H1 (cell line): ENCODE data around the gene NOTCH2NLA. TPM values are rescaled to one million over a fixed set of nuclear protein-coding genes. Genes with fewer than 3 reads are reported as not detected.
"Not testable (repeated sequence)": the region's sequence is repeated elsewhere in the genome, so short reads cannot be mapped to it uniquely, and the experiment has no call there.

Experiments
- CTCF ChIA-PET: fragments of 300-600 bp; sonication (Branson Sonifier 250); formaldehyde crosslinking; loops from one replicate; lab custom pipeline; 2021; ENCODE audit not compliant: partially characterized antibody; lab: Charles Lee
- POLR2A ChIA-PET: fragments of 300-600 bp; sonication (Branson Sonifier 250); formaldehyde crosslinking; loops from one replicate; lab custom pipeline; 2021; ENCODE audit warnings: inconsistent platforms; ENCODE audit not compliant: partially characterized antibody; lab: Charles Lee
- DNase-seq, 2 experiments: peaks; one replicate each; pipeline versions ENCODE4 v3.0.0 to v3.0.0-alpha.2; 2010 to 2022; ENCODE audit warnings: low spot score in 2 of 2, low read depth in 1 of 2, mixed read lengths in 1 of 2
- FAIRE-seq: peaks from 2 replicates; lab custom pipeline; 2011; peaks lifted over from hg19 to GRCh38; lab: Jason Lieb, UNC
- H2AFZ ChIP-seq: 2 replicates; pipeline ENCODE4 v1.8.1; 2012; ENCODE audit warnings: low read length, inconsistent platforms
- H2AK5ac ChIP-seq: 2 replicates; pipeline ENCODE4 v1.6.1; 2013; ENCODE audit warnings: low read depth, low read length
- H2BK120ac ChIP-seq: replicated peaks from 2 replicates; pipeline ENCODE3; 2013; ENCODE audit warnings: low read depth, low read length, inconsistent platforms
- H2BK12ac ChIP-seq: 2 replicates; pipeline ENCODE4 v1.6.1; 2013; ENCODE audit warnings: low read depth, low read length
- H2BK15ac ChIP-seq: 2 replicates; pipeline ENCODE4 v1.6.1; 2013; ENCODE audit warnings: low read length
- H2BK20ac ChIP-seq: 2 replicates; pipeline ENCODE4 v1.6.1; 2013; ENCODE audit warnings: low read length
- H2BK5ac ChIP-seq: 2 replicates; pipeline ENCODE4 v1.6.1; 2013; ENCODE audit warnings: low read depth, low read length
- H3K14ac ChIP-seq: 2 replicates; pipeline ENCODE4 v1.6.1; 2013; ENCODE audit warnings: inconsistent platforms; ENCODE audit not compliant: insufficient read length
- H3K18ac ChIP-seq: 2 replicates; pipeline ENCODE4 v1.6.1; 2013; ENCODE audit warnings: low read length; ENCODE audit errors: extremely low read depth
- H3K23ac ChIP-seq: 2 replicates; pipeline ENCODE4 v1.6.1; 2013; ENCODE audit warnings: inconsistent platforms; ENCODE audit not compliant: insufficient read length
- H3K23me2 ChIP-seq: 2 replicates; pipeline ENCODE4 v1.6.1; 2013; ENCODE audit warnings: low read depth, low read length
- H3K27ac ChIP-seq: 2 replicates; pipeline ENCODE4 v1.6.1; 2011; ENCODE audit warnings: low read depth, low read length, inconsistent platforms
- H3K27me3 ChIP-seq, 4 experiments: replicated peaks in 1 of 4; 1 replicate in 1 of 4; 2 replicates in 3 of 4; pipeline versions ENCODE4 v1.6.1 to v1.8.1; 2011 to 2013; ENCODE audit warnings: low read length in 3 of 4, mild to moderate bottlenecking in 3 of 4, inconsistent platforms in 2 of 4, mixed read lengths in 2 of 4, moderate library complexity in 1 of 4; ENCODE audit not compliant: control insufficient read depth in 3 of 4, insufficient read depth in 3 of 4; ENCODE audit errors: extremely low read depth in 1 of 4
- H3K36me3 ChIP-seq, 4 experiments: 2 replicates each; pipeline versions ENCODE4 v1.6.1 to v1.8.1; 2011 to 2013; ENCODE audit warnings: mild to moderate bottlenecking in 4 of 4, low read length in 3 of 4, moderate library complexity in 2 of 4, control low read depth in 1 of 4, inconsistent platforms in 1 of 4; ENCODE audit not compliant: insufficient read depth in 4 of 4, control insufficient read depth in 2 of 4
- H3K4ac ChIP-seq: replicated peaks from 2 replicates; pipeline ENCODE3; 2013; ENCODE audit warnings: low read length, low read depth, mixed read lengths, inconsistent platforms; ENCODE audit not compliant: insufficient read length
- H3K4me1 ChIP-seq, 4 experiments: replicated peaks in 1 of 4; 1 replicate in 1 of 4; 2 replicates in 3 of 4; pipeline versions ENCODE4 v1.6.1 to v1.8.1; 2011 to 2013; ENCODE audit warnings: low read length in 3 of 4, inconsistent platforms in 2 of 4, mixed read lengths in 1 of 4; ENCODE audit not compliant: insufficient read depth in 4 of 4, control insufficient read depth in 3 of 4
- H3K4me2 ChIP-seq, 2 experiments: 2 replicates each; pipeline versions ENCODE4 v1.6.1 to v1.8.1; 2011 to 2013; ENCODE audit warnings: low read depth in 2 of 2, low read length in 2 of 2, control low read depth in 1 of 2, inconsistent platforms in 1 of 2, mild to moderate bottlenecking in 1 of 2; ENCODE audit not compliant: insufficient read depth in 1 of 2
- H3K4me3 ChIP-seq, 4 experiments: fragments of 200-600, 300-600 bp in 1 of 4; sonication (generic), shearing (Covaris generic), sonication (Bioruptor Twin) in 1 of 4; 2 replicates each; pipeline versions ENCODE4 v1.5.1 to v1.8.1; 2011 to 2016; ENCODE audit warnings: low read length in 4 of 4, low read depth in 3 of 4, control low read depth in 2 of 4, inconsistent platforms in 2 of 4, mild to moderate bottlenecking in 2 of 4, mixed read lengths in 1 of 4, moderate library complexity in 1 of 4; ENCODE audit not compliant: insufficient read depth in 2 of 4; ENCODE audit errors: extremely low read depth in 1 of 4
- H3K56ac ChIP-seq: replicated peaks from 2 replicates; pipeline ENCODE3; 2013; ENCODE audit warnings: low read depth, mild to moderate bottlenecking, mixed read lengths, low read length, inconsistent platforms; ENCODE audit not compliant: insufficient read length
- H3K79me1 ChIP-seq: 2 replicates; pipeline ENCODE4 v1.6.1; 2013; ENCODE audit warnings: low read depth, low read length, control low read depth
- H3K79me2 ChIP-seq, 2 experiments: 2 replicates each; pipeline versions ENCODE4 v1.6.1 to v1.8.1; 2012 to 2013; ENCODE audit warnings: low read length in 2 of 2, mild to moderate bottlenecking in 2 of 2, inconsistent platforms in 1 of 2; ENCODE audit not compliant: insufficient read depth in 2 of 2, control insufficient read depth in 1 of 2
- H3K9ac ChIP-seq, 4 experiments: replicated peaks in 1 of 4; 1 replicate in 1 of 4; 2 replicates in 3 of 4; pipeline versions ENCODE4 v1.6.1 to v1.8.1; 2011 to 2013; ENCODE audit warnings: low read depth in 3 of 4, low read length in 3 of 4, control low read depth in 2 of 4, mild to moderate bottlenecking in 2 of 4, moderate library complexity in 2 of 4, inconsistent platforms in 1 of 4; ENCODE audit errors: extremely low read depth in 1 of 4
- H3K9me3 ChIP-seq, 2 experiments: 2 replicates each; pipeline versions ENCODE4 v1.6.1 to v1.8.1; 2012 to 2013; ENCODE audit warnings: mild to moderate bottlenecking in 2 of 2, moderate library complexity in 2 of 2, control low read depth in 1 of 2, inconsistent platforms in 1 of 2, low read depth in 1 of 2, low read length in 1 of 2, mixed read lengths in 1 of 2; ENCODE audit not compliant: insufficient read depth in 2 of 2
- H4K20me1 ChIP-seq, 2 experiments: replicated peaks in 1 of 2; 2 replicates each; pipeline versions ENCODE3 to v1.8.1; 2011 to 2013; ENCODE audit warnings: inconsistent platforms in 2 of 2, low read length in 2 of 2, mild to moderate bottlenecking in 1 of 2; ENCODE audit not compliant: insufficient read depth in 2 of 2, control insufficient read depth in 1 of 2
- H4K5ac ChIP-seq: 2 replicates; pipeline ENCODE4 v1.6.1; 2013; ENCODE audit warnings: low read length, low read depth, mixed read lengths, inconsistent platforms; ENCODE audit not compliant: insufficient read length
- H4K8ac ChIP-seq: 2 replicates; pipeline ENCODE4 v1.8.0; 2013; ENCODE audit warnings: mild to moderate bottlenecking, moderate library complexity, low read length, inconsistent platforms; ENCODE audit not compliant: insufficient read depth; ENCODE audit errors: extremely low read depth
- H4K91ac ChIP-seq: replicated peaks from 2 replicates; pipeline ENCODE3; 2013; ENCODE audit warnings: low read length, mixed read lengths, inconsistent platforms; ENCODE audit not compliant: insufficient read length
- WGBS, 2 experiments: shearing (Covaris generic) in 1 of 2; methylation state at CpG; one replicate each; pipeline versions ENCODE4 v1.1.6 to v1.1.7; 2013 to 2015; ENCODE audit warnings: low lambda C conversion rate in 2 of 2, mixed read lengths in 2 of 2, inconsistent platforms in 1 of 2, low coverage in 1 of 2, missing lambda C conversion rate in 1 of 2; ENCODE audit not compliant: insufficient replicate concordance in 2 of 2, insufficient coverage in 1 of 2, insufficient read length in 1 of 2; ENCODE audit errors: extremely low coverage in 1 of 2, missing lambda C conversion rate in 1 of 2; 5-methylcytosine and 5-hydroxymethylcytosine counted together
- polyA plus RNA-seq, 7 experiments: library from polyadenylated mRNA; depleted of rRNA in 3 of 7; stranded (reverse) in 5 of 7; unstranded in 2 of 7; fragments of >200 nt in 5 of 7; fragments of 200-250 nt in 2 of 7; gene quantifications; 1 replicate in 5 of 7; 2 replicates in 1 of 7; 4 replicates in 1 of 7; pipeline versions ENCODE4 v1.2.1 to v1.2.3, GENCODE V29; 2011 to 2013; ENCODE audit warnings: missing spikeins in 2 of 7, mixed read lengths in 2 of 7
- total RNA-seq: library from RNA; stranded (reverse); fragmentation: NEBNext Ultra II Directional; extraction: Animal tissue kit (Norgen Biotek cat#: 25700); gene quantifications from 2 replicates; pipeline ENCODE4 v1.2.1, GENCODE V29; 2021

Gene NOTCH2NLA
- total and polyA plus RNA-seq, 2 of the 8 experiments (the other 6 are each of a cell fraction or from before 2014, with no cell fraction given) = 4.1 to 6.2 TPM

DNA sequence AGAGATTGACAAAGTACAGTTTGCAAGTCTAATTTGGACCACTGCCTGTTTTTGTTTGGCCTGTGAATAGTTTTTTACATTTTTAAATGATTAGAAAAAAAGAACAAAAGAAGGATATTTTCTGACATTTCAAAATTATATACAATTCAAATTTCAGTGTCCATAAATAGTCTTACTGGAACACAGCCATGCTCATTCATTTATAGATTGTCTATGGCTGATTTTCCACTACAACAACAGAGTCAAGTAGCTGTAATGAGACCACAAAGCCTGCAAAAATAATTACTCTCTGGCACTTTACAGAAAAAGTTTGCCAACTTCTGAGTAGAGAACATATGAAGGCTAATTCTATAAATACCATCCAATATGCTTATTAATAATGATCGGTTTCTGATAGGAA, 61.1 kb downstream of the NOTCH2NLA start:
- H3K4me1 ChIP-seq, H2BK20ac ChIP-seq, H4K91ac ChIP-seq, H3K79me1 ChIP-seq, DNase-seq, H3K56ac ChIP-seq, H3K23ac ChIP-seq, H3K36me3 ChIP-seq, FAIRE-seq, H4K20me1 ChIP-seq, H4K8ac ChIP-seq, H3K14ac ChIP-seq, H2AK5ac ChIP-seq, H3K18ac ChIP-seq, POLR2A ChIA-PET, H3K4me3 ChIP-seq, H2BK12ac ChIP-seq, H4K5ac ChIP-seq, H3K23me2 ChIP-seq, H3K79me2 ChIP-seq, H3K9ac ChIP-seq, H2BK15ac ChIP-seq, H2BK120ac ChIP-seq, H3K4me2 ChIP-seq, H2AFZ ChIP-seq, H3K27ac ChIP-seq, H2BK5ac ChIP-seq, H3K27me3 ChIP-seq, H3K9me3 ChIP-seq, H3K4ac ChIP-seq, CTCF ChIA-PET: not testable (repeated sequence)
- WGBS, 2 experiments = no CpG with 5 or more reads among the region's 1 CpG

DNA sequence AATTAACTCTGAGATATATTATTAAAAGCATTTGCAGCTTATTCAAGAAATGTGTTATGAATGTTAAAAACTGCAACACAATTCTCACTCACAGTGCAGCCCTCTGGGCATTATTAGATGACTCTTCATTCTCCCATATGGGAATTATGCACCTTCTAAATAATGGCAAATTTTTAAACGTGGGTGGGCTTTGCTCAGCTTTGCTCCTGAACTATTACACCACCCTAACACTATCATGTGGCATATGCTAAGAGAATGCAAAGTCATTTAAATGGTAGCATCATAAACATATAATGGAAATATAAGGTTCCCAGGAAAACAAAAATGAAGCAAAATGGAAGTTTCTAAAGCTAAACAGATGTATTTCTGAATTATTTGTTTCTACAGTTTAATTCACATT, 61.5 kb downstream of the NOTCH2NLA start:
- H3K23ac ChIP-seq, H3K9me3 ChIP-seq, H2AFZ ChIP-seq, FAIRE-seq, H3K4me2 ChIP-seq, H4K8ac ChIP-seq, H3K79me1 ChIP-seq, H2AK5ac ChIP-seq, H3K4ac ChIP-seq, H3K14ac ChIP-seq, H3K4me3 ChIP-seq, H3K18ac ChIP-seq, H2BK20ac ChIP-seq, POLR2A ChIA-PET, H2BK120ac ChIP-seq, CTCF ChIA-PET, H3K79me2 ChIP-seq, H2BK15ac ChIP-seq, H3K36me3 ChIP-seq, H4K5ac ChIP-seq, H3K4me1 ChIP-seq, H3K56ac ChIP-seq, H4K91ac ChIP-seq, H2BK12ac ChIP-seq, DNase-seq, H3K27me3 ChIP-seq, H2BK5ac ChIP-seq, H3K23me2 ChIP-seq, H3K9ac ChIP-seq, H4K20me1 ChIP-seq, H3K27ac ChIP-seq: not testable (repeated sequence)
- no CpG with 5 or more reads among the region's 1 CpG for WGBS, 2 experiments
